Activated CD8-positive, alpha-beta T cell treated with anti-CD3 and anti-CD28 coated beads, Interleukin-2, amount 10 ng/mL, durations not matched to agents 7 days and 5 days (primary cell): ENCODE data around the gene FANCB. TPM values are rescaled to one million over a fixed set of nuclear protein-coding genes. Genes with fewer than 3 reads are reported as not detected.
A peak's percentile ranks its signal among the peaks of the same experiment; 100 is the strongest.

Experiments used
- ATAC-seq: fragments of 150-1000 bp; cut with Tn5 transposase; one replicate; pipeline ENCODE4 v1.10.0; 2021; ENCODE audit warnings: moderate library complexity
- CTCF ChIA-PET: fragments of 350-600 bp; sonication (Branson Sonifier 250); formaldehyde crosslinking; loops from one replicate; lab custom pipeline; 2021; ENCODE audit warnings: antibody characterized with exemption; lab: Charles Lee
- POLR2A ChIA-PET: fragments of 350-600 bp; sonication (Branson Sonifier 250); formaldehyde crosslinking; loops from one replicate; lab custom pipeline; 2021; ENCODE audit warnings: antibody characterized with exemption; lab: Charles Lee
- DNase-seq: peaks from one replicate; pipeline ENCODE4 v3.0.0-alpha.2; 2020
- H3K27ac Mint-ChIP-seq: one replicate; pipeline ENCODE4 v1.8.0; 2021; ENCODE audit warnings: mild to moderate bottlenecking, mixed read lengths
- H3K27me3 Mint-ChIP-seq: one replicate; pipeline ENCODE4 v1.8.0; 2021; ENCODE audit warnings: low read depth, mixed read lengths
- H3K36me3 Mint-ChIP-seq: one replicate; pipeline ENCODE4 v1.8.0; 2021; ENCODE audit warnings: low read depth, mixed read lengths
- H3K4me1 Mint-ChIP-seq: one replicate; pipeline ENCODE4 v1.8.0; 2021; ENCODE audit warnings: low read depth, mixed read lengths
- H3K4me3 Mint-ChIP-seq: one replicate; pipeline ENCODE4 v1.8.0; 2021; ENCODE audit warnings: mild to moderate bottlenecking, mixed read lengths
- H3K9me3 Mint-ChIP-seq: one replicate; pipeline ENCODE4 v1.8.0; 2022; ENCODE audit warnings: mixed read lengths; ENCODE audit not compliant: insufficient read depth
- total RNA-seq, 2 experiments: library from RNA; stranded (reverse); gene quantifications; one replicate each; pipeline ENCODE4 v1.2.3, GENCODE V29; 2021

FANCB gene
- 10 to 100 TPM; 12.8 to 14.6 TPM for total RNA-seq

DNA sequence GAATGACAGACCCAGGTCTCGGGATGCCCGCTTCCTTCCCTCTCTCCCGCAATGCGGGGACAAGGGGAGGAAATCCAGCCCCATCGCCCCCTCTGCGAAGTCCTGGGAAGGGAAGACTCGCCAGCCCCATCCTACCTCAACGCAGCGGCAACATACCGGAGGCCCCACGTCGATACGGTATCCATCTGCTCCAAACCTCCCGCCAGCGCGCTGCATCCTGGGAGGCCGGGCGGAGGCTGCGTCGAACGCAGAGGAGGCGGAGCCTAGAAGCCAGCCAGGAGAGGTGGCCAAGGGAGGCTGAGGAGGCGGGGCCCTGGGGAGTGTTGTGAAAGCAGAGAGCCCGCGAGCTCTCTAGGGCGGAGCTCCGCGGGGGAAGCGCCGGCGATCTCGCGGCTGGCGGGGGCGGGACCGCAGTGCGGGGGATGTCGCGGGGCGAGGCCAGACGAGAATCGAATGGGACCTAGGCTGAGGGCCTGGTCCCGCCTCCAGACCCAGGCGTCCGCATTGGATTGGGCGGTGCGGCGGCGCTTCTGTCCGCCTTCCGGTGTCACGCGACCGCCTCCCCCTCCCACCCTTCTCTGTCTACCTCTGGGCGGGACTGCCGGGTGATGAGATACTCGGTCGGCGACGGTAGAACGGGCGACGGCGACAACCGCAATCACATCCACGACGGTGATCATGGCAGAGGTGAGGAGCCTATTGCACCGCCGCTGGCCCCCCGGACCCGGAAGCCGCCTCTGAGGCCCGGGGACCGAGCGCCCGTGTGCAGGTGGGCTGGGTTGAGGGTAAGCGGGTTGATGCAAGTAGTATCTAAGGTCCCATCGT, at the start of gene FANCB, which contains the start of gene MOSPD2:
Gene FANCB (minus strand): TSS at position 219 of the 825 bp plus-strand sequence. CDS start 7,559 bp downstream, outside the sequence.
Gene MOSPD2 (plus strand): TSS at position 571 of the 825 bp plus-strand sequence. CDS start 108 bp downstream, at position 679.
- Mint-ChIP-seq H3K36me3 (peaks cover 20% of the 10 kb centered on the region), H3K4me3 (peak within 1 kb of the TSS; percentile 83), H3K4me1 (peaks cover 28% of the 10 kb centered on the region), H3K27me3 (no peaks in the 10 kb centered on the region), H3K27ac (peak within 1 kb of the TSS; percentile 90), H3K9me3 (no peaks in the 10 kb centered on the region)
- peak; percentile 97 for ATAC-seq
- ChIA-PET CTCF (no interaction called here), POLR2A (interaction anchor here (1.0 kb wide), 1 partner anchor 21 kb away, joined by 3 read pairs; no protein-coding TSS in a partner anchor)
- peak; percentile 95 for DNase-seq

- DNase-seq (no peak), ATAC-seq (no peak)
- POLR2A ChIA-PET: no interaction called here
- H3K36me3 Mint-ChIP-seq: peaks cover 2% of the 10 kb centered on the region
- no peaks in the 10 kb centered on the region for H3K4me1 Mint-ChIP-seq
- no peaks in the 10 kb centered on the region for H3K9me3 Mint-ChIP-seq
- no peak overlapping the region for H3K27ac Mint-ChIP-seq
- H3K4me3 Mint-ChIP-seq: no peak overlapping the region
- CTCF ChIA-PET: no interaction called here
- H3K27me3 Mint-ChIP-seq: no peaks in the 10 kb centered on the region
Measured at GRCh38 chrX:14922437-14922836, 49.6 kb upstream of the FANCB start.

DNA sequence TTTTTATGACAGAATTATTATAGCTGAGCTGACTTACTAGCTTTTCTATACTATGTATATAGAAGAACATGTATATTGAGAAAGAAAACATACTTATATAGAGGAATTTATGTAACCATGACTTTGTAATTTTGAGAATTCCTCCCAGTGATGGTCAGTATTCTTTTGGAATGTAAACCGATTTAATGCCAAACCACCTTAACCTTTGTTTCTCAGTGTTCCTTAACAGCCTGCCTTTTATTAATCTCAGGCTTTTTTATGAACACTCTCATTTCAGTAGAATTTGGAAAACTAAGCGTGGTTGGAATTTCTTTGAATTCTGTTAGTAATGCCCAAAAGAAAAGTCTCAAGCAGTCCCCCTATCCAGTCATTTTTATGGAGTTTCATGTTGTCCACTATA, 47.3 kb upstream of the FANCB start:
- ChIA-PET CTCF (interaction anchor here (1.1 kb wide), 1 partner anchor 10 kb away, joined by 3 read pairs; no protein-coding TSS in a partner anchor), POLR2A (no interaction called here)
- no peak overlapping the region for H3K4me3 Mint-ChIP-seq
- DNase-seq: no peak
- no peak overlapping the region for H3K27ac Mint-ChIP-seq
- no peak for ATAC-seq
- H3K9me3 Mint-ChIP-seq: no peaks in the 10 kb centered on the region
- no peaks in the 10 kb centered on the region for H3K4me1 Mint-ChIP-seq
- H3K27me3 Mint-ChIP-seq: no peaks in the 10 kb centered on the region
- H3K36me3 Mint-ChIP-seq: peaks cover 12% of the 10 kb centered on the region

GRCh38 chrX:14919407-14919806, 46.5 kb upstream of the FANCB start:
- no peak for ATAC-seq
- H3K36me3 Mint-ChIP-seq: peaks cover 12% of the 10 kb centered on the region
- no peak overlapping the region for H3K4me3 Mint-ChIP-seq
- no peaks in the 10 kb centered on the region for H3K9me3 Mint-ChIP-seq
- ChIA-PET CTCF (interaction anchor here (1.1 kb wide), 1 partner anchor 11 kb away, joined by 3 read pairs; no protein-coding TSS in a partner anchor), POLR2A (no interaction called here)
- no peaks in the 10 kb centered on the region for H3K27me3 Mint-ChIP-seq
- H3K27ac Mint-ChIP-seq: no peak overlapping the region
- no peaks in the 10 kb centered on the region for H3K4me1 Mint-ChIP-seq
- DNase-seq: no peak

DNA sequence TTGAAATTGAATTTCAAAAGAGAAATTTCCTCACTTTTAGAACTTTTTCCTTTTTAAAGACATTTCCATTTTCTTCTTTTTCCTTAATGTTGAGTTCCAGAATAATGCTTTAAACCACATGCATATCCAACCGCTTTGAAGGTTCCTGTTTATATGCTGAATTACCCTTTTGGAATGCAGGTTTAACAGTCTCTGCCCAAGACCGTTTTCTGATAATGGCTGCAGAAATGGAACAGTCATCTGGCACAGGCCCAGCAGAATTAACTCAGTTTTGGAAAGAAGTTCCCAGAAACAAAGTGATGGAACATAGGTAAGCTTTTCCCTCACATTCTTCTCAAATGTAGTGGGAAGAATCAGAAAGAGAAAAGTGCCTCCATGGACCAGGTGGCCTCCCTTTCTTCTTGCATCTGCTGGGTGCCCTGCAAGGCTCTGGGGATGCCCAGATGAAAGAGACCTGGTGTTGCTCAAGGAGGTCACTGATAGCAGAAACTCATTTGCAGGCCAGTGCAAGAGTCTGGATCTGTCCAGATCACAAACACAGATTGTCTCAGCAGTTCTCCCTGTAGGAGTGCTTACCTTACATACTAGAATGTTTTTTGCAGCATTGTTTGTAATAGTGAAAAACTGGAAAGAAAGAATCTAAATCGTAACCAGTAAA, 43.3 kb upstream of the FANCB start:
- ATAC-seq (no peak), DNase-seq (no peak)
- no peaks in the 10 kb centered on the region for H3K4me1 Mint-ChIP-seq
- CTCF ChIA-PET: no interaction called here
- H3K27ac Mint-ChIP-seq: no peak overlapping the region
- no peak overlapping the region for H3K4me3 Mint-ChIP-seq
- POLR2A ChIA-PET: no interaction called here
- H3K9me3 Mint-ChIP-seq: no peaks in the 10 kb centered on the region
- peaks cover 17% of the 10 kb centered on the region for H3K36me3 Mint-ChIP-seq
- no peaks in the 10 kb centered on the region for H3K27me3 Mint-ChIP-seq

DNA sequence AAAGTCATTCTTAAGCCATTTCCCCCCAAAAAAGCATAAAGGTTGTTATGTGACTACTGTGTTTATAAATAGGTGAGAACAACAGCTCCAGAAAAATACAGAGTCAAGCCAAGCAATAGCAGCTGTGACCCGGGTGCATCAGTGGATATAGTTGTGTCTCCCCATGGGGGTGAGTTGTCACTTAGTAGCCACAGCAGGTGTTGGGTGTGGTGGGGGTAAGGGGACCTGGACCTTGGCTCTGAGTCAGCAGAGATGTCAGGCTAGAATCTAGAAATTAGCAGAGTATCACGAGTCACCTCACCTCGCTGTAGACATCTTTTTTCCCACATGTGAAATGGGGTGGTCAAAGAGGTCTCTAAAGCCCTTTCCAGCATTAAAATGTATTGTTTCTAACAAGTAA, 42.7 kb upstream of the FANCB start:
- no peak overlapping the region for H3K4me3 Mint-ChIP-seq
- no peak overlapping the region for H3K27ac Mint-ChIP-seq
- H3K36me3 Mint-ChIP-seq: peaks cover 19% of the 10 kb centered on the region
- CTCF ChIA-PET: no interaction called here
- H3K9me3 Mint-ChIP-seq: no peaks in the 10 kb centered on the region
- H3K27me3 Mint-ChIP-seq: no peaks in the 10 kb centered on the region
- ATAC-seq (no peak), DNase-seq (no peak)
- H3K4me1 Mint-ChIP-seq: no peaks in the 10 kb centered on the region
- POLR2A ChIA-PET: no interaction called here

DNA sequence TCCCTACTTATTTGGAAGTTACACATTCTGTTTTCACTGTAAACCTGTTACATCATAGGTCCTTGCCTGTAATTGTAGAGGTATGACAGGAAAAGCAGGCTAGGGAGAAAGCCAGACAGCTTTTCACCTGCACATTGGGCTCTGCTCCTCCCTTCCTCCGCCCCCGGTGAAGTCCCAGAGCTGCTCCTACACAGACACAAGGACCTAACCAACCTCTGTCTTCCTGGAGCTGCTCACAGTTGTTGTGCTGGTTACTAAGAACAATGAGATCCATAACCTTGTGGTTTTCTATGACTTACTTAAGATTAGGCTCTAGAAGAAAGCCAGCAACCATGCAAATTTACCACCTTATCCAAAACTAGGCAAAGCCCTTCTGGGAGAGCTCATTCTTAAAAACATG, 40.4 kb upstream of the FANCB start:
- H3K4me1 Mint-ChIP-seq: no peaks in the 10 kb centered on the region
- H3K27ac Mint-ChIP-seq: no peak overlapping the region
- ATAC-seq (no peak), DNase-seq (no peak)
- H3K9me3 Mint-ChIP-seq: no peaks in the 10 kb centered on the region
- CTCF ChIA-PET: no interaction called here
- no peaks in the 10 kb centered on the region for H3K27me3 Mint-ChIP-seq
- H3K4me3 Mint-ChIP-seq: no peak overlapping the region
- POLR2A ChIA-PET: no interaction called here
- peaks cover 21% of the 10 kb centered on the region for H3K36me3 Mint-ChIP-seq

DNA sequence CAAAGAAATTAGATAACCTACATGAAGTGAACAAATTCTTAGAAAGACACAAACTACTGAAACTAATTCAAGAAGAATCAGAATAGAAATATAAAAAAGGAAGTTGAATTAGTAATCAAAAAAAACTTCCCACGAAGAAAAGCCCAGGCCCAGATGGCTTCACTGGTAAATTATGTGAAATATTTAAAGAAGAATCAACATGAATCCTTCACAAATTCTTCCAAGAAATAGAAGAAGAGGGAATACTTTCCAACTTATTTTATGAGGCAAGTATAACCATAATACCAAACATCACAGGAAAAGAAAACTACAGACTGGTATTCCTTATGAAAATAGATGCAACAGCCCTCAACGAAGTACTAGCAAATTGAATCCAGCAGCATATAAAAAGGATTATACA, 31.0 kb upstream of the FANCB start:
- ChIA-PET CTCF (no interaction called here), POLR2A (no interaction called here)
- peaks cover 4% of the 10 kb centered on the region for H3K4me1 Mint-ChIP-seq
- no peak overlapping the region for H3K4me3 Mint-ChIP-seq
- H3K27me3 Mint-ChIP-seq: no peaks in the 10 kb centered on the region
- ATAC-seq (no peak), DNase-seq (no peak)
- H3K36me3 Mint-ChIP-seq: peaks cover 24% of the 10 kb centered on the region
- H3K27ac Mint-ChIP-seq: no peak overlapping the region
- H3K9me3 Mint-ChIP-seq: no peaks in the 10 kb centered on the region

DNA sequence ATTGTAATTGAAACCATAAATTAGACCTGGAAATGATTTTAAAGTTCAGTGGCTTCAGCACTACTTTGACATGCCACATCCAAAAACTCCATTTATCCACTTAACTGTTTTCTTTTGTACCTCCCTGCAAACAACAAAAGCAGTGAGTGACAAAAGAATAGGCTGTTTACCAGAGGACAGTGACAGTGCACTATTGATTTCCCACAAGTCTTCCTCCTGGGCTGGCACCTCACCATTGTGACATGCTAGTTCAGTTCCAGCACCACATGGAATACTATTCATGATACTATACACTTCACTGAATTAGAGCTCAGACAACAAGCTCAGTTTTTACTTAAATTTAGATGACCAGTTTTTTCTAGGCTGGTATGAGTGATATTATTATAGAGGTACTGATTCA, 29.7 kb upstream of the FANCB start:
- CTCF ChIA-PET: no interaction called here
- ATAC-seq (no peak), DNase-seq (no peak)
- H3K36me3 Mint-ChIP-seq: peaks cover 27% of the 10 kb centered on the region
- peaks cover 4% of the 10 kb centered on the region for H3K4me1 Mint-ChIP-seq
- no peaks in the 10 kb centered on the region for H3K27me3 Mint-ChIP-seq
- POLR2A ChIA-PET: no interaction called here
- H3K4me3 Mint-ChIP-seq: no peak overlapping the region
- H3K27ac Mint-ChIP-seq: no peak overlapping the region
- no peaks in the 10 kb centered on the region for H3K9me3 Mint-ChIP-seq

DNA sequence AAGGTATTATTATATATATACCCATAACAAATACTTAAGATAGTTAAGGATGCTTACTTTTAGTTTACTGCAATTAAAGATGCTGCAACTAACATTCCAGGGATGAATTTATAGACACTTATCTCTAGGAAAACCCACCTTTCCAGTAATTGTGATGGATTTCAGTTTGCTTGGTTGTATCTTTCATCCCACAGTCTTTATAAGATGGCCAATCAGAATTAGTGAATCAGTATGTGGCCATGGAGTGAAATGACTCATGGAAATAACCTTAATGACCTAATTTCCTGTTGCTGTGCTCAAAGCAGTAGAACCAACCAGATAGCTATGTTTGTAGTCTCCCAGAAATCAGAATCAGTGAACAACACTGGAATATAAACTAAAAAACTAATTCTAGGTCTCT, 26.7 kb upstream of the FANCB start:
- Mint-ChIP-seq H3K9me3 (no peaks in the 10 kb centered on the region), H3K27ac (peak overlapping the region; percentile 43), H3K4me3 (no peak overlapping the region), H3K36me3 (peaks cover 26% of the 10 kb centered on the region), H3K4me1 (peaks cover 4% of the 10 kb centered on the region), H3K27me3 (no peaks in the 10 kb centered on the region)
- DNase-seq: no peak
- peak; percentile 63 for ATAC-seq
- ChIA-PET POLR2A (no interaction called here), CTCF (no interaction called here)

DNA sequence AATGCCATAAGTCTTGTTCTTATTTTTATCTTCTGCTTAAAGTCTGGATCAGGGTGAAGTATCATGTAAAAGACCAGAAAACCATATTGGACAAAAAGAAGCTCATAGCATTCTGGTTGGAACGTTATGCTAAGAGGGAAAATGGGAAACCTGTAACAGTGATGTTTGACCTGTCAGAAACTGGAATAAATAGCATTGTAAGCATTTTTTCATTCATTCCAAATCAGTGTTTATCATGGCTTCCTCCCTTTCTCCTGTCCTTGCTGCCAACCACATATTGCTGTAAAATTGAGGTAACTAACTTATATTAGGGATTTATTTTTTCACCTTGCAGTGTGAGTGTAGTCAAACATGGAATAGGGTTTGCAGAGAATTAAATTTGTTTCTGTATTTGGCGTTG, 24.2 kb upstream of the FANCB start:
- H3K27ac Mint-ChIP-seq: no peak overlapping the region

DNA sequence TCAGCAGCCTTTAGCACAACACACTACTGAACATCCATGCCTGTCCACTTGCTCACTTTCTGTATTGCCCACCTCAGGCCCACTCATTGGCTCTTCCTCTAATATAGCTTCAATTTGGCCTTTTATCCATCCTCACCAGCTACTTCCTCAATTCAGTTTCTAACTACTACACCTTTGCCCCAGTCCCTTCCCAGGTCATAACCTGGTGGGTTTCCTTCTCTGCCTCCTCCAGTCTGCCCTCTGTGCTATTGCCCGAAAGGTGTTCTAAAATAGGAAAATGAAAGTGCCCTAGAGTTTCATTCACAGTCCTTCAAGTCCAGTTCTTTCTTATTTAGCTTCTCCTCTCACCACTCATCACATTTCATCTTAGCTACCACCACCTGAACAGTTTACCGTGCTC, 23.4 kb upstream of the FANCB start:
- Mint-ChIP-seq H3K9me3 (no peaks in the 10 kb centered on the region), H3K36me3 (peaks cover 13% of the 10 kb centered on the region), H3K27me3 (no peaks in the 10 kb centered on the region), H3K4me3 (no peak overlapping the region), H3K27ac (no peak overlapping the region), H3K4me1 (peaks cover 4% of the 10 kb centered on the region)
- ATAC-seq (no peak), DNase-seq (no peak)
- ChIA-PET POLR2A (no interaction called here), CTCF (no interaction called here)

More for the DNA sequence above, 24.2 kb upstream of the FANCB start:
- Mint-ChIP-seq H3K4me3 (no peak overlapping the region), H3K4me1 (peaks cover 4% of the 10 kb centered on the region), H3K36me3 (peaks cover 13% of the 10 kb centered on the region), H3K27me3 (no peaks in the 10 kb centered on the region), H3K9me3 (no peaks in the 10 kb centered on the region)
- CTCF ChIA-PET: no interaction called here
- POLR2A ChIA-PET: no interaction called here
- ATAC-seq (no peak), DNase-seq (no peak)
